ENCODE data around the gene TRIM15.
"Not testable (repeated sequence)": the region's sequence is repeated elsewhere in the genome, so short reads cannot be mapped to it uniquely, and the experiment has no call there.

TRIM15 gene

DNA sequence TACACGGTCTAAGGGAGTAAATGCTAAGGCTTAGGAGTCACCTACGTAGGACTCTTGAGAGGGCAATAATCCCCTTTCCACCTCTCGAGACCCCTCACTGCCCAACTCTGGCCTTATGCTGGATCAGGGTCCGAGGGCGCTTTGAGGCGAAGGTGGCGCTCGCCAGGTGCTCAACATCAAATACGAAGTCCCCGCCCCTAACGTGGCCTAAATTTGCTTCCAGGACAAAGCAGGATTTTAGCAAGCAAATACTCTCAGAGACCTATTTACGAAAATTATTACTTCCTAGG is 50.3 kb downstream of the TRIM15 start:
- no peak for DNase-seq
- in situ Hi-C loops (cut with HindIII; ENCODE audit: low pct_ligation_motif_present, low pct_unique_long_range_greater_than_20kb, low sequenced_read_pairs): no loop called here

DNA sequence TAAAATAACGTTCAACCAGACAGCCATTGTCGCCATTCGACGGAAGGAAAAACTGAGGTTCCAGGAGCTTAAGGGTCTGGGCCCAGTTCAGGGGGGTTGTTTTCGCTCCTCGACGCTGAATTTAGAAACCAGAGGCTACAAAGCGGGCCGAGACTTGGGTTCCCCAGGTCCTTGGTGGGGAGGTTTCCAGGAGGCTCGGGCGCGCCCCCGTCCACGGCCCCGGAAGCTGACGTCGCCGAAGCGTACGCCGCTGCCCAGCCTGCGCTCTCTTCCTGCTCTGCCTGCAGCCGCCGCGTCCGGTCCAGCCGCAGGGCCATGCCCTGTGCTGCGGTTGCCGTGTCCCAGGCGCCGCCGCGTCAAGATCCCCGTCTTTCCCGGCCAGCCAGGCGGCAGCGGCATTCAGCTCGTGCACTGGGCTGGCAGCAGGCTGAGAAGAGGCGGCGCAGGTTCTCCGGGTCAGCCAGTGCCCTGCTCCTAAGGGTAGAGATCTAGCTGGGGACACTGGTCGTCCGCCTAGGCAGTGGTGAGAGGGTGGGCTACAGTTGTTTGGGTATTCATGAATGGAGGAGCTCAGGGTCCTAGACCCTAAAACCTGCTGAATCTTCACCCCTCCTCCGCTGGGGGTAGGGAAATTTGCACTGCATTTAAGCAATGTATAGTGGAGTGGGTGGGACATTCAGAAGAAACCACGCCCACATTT is 50.8 kb downstream of the TRIM15 start:
- DNase-seq: peak; percentile 75
- in situ Hi-C loops (cut with HindIII; ENCODE audit: low pct_ligation_motif_present, low pct_unique_long_range_greater_than_20kb, low sequenced_read_pairs): no loop called here

DNA sequence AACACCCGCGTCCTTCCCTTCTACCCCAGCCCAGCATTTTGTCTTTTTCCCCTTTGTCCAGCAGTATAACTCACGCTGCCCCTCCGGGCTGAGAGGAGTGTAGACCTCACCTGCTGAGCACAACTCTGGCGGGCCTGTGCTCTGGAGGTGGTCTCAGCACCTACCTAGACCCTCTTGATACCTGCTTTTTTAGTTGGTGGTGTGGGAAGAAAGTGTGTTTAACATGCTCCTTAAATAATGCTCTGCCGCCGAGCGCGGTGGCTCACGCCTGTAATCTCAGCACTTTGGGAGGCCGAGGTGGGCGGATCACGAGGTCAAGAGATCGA is 51.3 kb downstream of the TRIM15 start:
- DNase-seq: no peak
- in situ Hi-C loops (cut with HindIII; ENCODE audit: low pct_ligation_motif_present, low pct_unique_long_range_greater_than_20kb, low sequenced_read_pairs): no loop called here

DNA sequence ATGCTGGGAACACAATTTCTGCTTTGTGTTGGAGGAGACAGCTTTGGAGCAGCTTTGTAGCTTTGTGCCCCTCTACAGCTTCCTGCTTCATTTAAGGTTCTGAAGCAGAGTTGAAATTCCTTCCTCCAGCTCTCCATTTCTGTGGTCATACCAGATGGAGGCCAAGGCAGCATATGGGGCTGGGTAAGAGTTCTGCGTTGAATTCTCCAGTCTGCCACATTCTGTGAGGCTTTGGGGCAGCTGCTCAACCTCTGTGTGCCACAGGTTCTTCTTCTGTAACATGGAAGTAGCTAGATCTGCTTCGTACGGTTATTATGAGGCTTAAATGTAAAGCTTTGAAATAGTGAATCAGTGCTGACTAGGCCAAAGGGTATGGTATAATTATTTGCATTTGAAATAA is 52.8 kb downstream of the TRIM15 start:
- in situ Hi-C loops (cut with HindIII; ENCODE audit: low pct_ligation_motif_present, low pct_unique_long_range_greater_than_20kb, low sequenced_read_pairs): no loop called here
- no peak for DNase-seq

DNA sequence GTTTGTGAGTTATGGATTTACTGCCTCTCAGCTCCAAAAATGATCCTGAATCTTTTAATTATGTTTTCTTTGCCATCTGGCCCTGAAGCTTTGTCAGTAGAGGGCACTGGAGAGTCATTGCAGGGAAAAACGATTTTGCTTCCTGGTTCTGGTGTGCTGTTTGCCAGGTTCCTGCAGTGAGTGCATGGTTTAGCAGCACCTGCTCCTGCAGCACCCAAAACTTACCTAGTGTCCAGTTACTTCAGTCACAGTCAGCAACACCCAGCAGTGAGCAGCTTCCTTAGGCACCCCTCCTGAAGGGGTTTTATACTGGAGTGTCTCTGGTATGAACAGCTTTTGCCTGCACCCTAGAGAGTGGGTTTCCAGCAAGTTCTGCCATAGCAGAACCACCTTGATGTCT is 55.9 kb downstream of the TRIM15 start:
- DNase-seq: peak; percentile 64

DNA sequence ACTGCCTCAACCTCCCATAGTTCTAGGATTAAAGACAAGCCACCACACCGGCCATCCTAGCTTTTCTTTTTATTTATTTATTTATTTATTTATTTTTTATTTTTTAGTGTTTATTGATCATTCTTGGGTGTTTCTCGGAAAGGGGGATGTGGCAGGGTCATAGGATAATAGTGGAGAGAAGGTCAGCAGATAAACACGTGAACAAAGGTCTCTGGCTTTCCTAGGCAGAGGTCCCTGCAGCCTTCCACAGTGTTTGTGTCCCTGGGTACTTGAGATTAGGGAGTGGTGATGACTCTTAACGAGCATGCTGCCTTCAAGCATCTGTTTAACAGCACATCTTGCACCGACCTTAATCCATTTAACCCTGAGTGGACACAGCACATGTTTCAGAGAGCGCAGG is 58.0 kb downstream of the TRIM15 start:
- in situ Hi-C loops (cut with HindIII; ENCODE audit: low pct_ligation_motif_present, low pct_unique_long_range_greater_than_20kb, low sequenced_read_pairs); DNase-seq: not testable (repeated sequence)

More for the DNA sequence above, 55.9 kb downstream of the TRIM15 start:
- in situ Hi-C loops (cut with HindIII; ENCODE audit: low pct_ligation_motif_present, low pct_unique_long_range_greater_than_20kb, low sequenced_read_pairs): no loop called here

DNA sequence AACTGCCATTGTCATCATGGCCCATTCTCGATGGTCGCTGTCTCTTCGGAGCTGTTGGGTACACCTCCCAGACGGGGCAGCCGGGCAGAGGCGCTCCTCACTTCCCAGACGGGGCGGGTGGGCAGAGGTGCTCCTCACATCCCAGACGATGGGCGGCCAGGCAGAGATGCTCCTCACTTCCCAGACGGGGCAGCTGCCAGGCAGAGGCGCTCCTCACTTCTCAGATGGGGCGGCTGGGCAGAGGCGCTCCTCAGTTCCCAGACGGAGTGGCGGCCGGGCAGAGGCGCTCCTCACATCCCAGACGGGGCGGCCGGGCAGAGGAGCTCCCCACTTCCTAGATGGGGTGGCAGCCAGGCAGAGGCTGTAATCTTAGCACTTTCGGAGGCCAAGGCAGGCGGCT is 58.6 kb downstream of the TRIM15 start:
- in situ Hi-C loops (cut with HindIII; ENCODE audit: low pct_ligation_motif_present, low pct_unique_long_range_greater_than_20kb, low sequenced_read_pairs); DNase-seq: not testable (repeated sequence)

Data from ACHN (cell line).